Calu3 (cell line): ENCODE results near the gene RNF130. TPM values are rescaled to one million over a fixed set of nuclear protein-coding genes. Genes with fewer than 3 reads are reported as not detected.

Experiments
- BruUV-seq: library from RNA; stranded (reverse); fragments of 400-500 nt; replicated peaks from 2 replicates; lab custom pipeline; 2021; lab: Mats Ljungman, UMichigan
- CTCF ChIA-PET: fragments of 300-600 bp; sonication (Branson Sonifier 250); formaldehyde crosslinking; loops from one replicate; lab custom pipeline; 2022; ENCODE audit warnings: antibody characterized with exemption; lab: Charles Lee
- DNase-seq: peaks from one replicate; pipeline ENCODE4 v3.0.0; 2022
- H3K27ac Mint-ChIP-seq: one replicate; pipeline ENCODE4 v1.8.0; 2022; ENCODE audit warnings: mixed read lengths; ENCODE audit not compliant: unreplicated experiment
- H3K27me3 Mint-ChIP-seq: one replicate; pipeline ENCODE4 v1.8.0; 2022; ENCODE audit warnings: mixed read lengths; ENCODE audit not compliant: unreplicated experiment
- H3K36me3 Mint-ChIP-seq: one replicate; pipeline ENCODE4 v1.8.0; 2022; ENCODE audit warnings: mild to moderate bottlenecking, moderate library complexity, mixed read lengths; ENCODE audit not compliant: insufficient read depth, unreplicated experiment
- H3K4me1 Mint-ChIP-seq: one replicate; pipeline ENCODE4 v1.8.0; 2022; ENCODE audit warnings: mild to moderate bottlenecking, low read depth, mixed read lengths; ENCODE audit not compliant: unreplicated experiment
- H3K4me3 Mint-ChIP-seq: one replicate; pipeline ENCODE4 v1.8.0; 2022; ENCODE audit warnings: mild to moderate bottlenecking, low read depth, moderate library complexity, mixed read lengths; ENCODE audit not compliant: unreplicated experiment
- H3K9me3 Mint-ChIP-seq: one replicate; pipeline ENCODE4 v1.8.0; 2022; ENCODE audit warnings: low read depth, mixed read lengths; ENCODE audit not compliant: unreplicated experiment
- CTCF ChIP-seq: fragments of 200-600 bp; IDR thresholded peaks from one replicate; pipeline ENCODE4 v1.8.0; 2022; ENCODE audit warnings: antibody characterized with exemption; ENCODE audit not compliant: unreplicated experiment
- intact Hi-C: fragments of 100-400 bp; cut with micrococcal nuclease; formaldehyde crosslinking; loops from one replicate; pipeline ENCODE4 v1.10.0; 2022; ENCODE audit not compliant: unreplicated experiment
- total RNA-seq: library from RNA; stranded (reverse); gene quantifications from 2 replicates; pipeline ENCODE4 v1.2.3, GENCODE V29; 2022

The RNF130 gene
- total RNA-seq, 1 experiment from 2014 or later, result 34.0 TPM

GRCh38 chr5:179919487-179920060, 152.0 kb downstream of the RNF130 start:
- DNase-seq, result no peak
- Mint-ChIP-seq H3K4me1 (no peaks in the 10 kb centered on the region), H3K27ac (no peak overlapping the region), H3K9me3 (no peaks in the 10 kb centered on the region), H3K36me3 (no peaks in the 10 kb centered on the region), H3K4me3 (no peak overlapping the region), H3K27me3 (peaks cover 33% of the 10 kb centered on the region)
- intact Hi-C loops, result loop anchor here (10.0 kb wide), 1 partner anchor 165 kb away; no protein-coding TSS in a partner anchor
- CTCF ChIA-PET, result no interaction called here
- TF ChIP-seq CTCF, result no peak
- no TSS peak for BruUV-seq

- peaks cover 33% of the 10 kb centered on the region for H3K27me3 Mint-ChIP-seq
- BruUV-seq, result no TSS peak
- intact Hi-C loops, result loop anchor here (10.0 kb wide), 1 partner anchor 166 kb away; no protein-coding TSS in a partner anchor
- no peak for DNase-seq
- H3K36me3 Mint-ChIP-seq, result no peaks in the 10 kb centered on the region
- CTCF ChIA-PET, result interaction anchor here (0.6 kb wide), 1 partner anchor 884 kb away, joined by 7 read pairs; the partner anchor contains the start of gene MGAT1
- no peak overlapping the region for H3K27ac Mint-ChIP-seq
- H3K4me3 Mint-ChIP-seq, result no peak overlapping the region
- H3K9me3 Mint-ChIP-seq, result no peaks in the 10 kb centered on the region
- peaks cover 5% of the 10 kb centered on the region for H3K4me1 Mint-ChIP-seq
- TF ChIP-seq CTCF, result no peak
These were observed 152.6 kb downstream of the RNF130 start for GRCh38 chr5:179918742-179919486.

- peaks cover 11% of the 10 kb centered on the region for H3K4me1 Mint-ChIP-seq
- BruUV-seq, result no TSS peak
- CTCF ChIA-PET, result no interaction called here
- H3K27me3 Mint-ChIP-seq, result peaks cover 33% of the 10 kb centered on the region
- H3K36me3 Mint-ChIP-seq, result no peaks in the 10 kb centered on the region
- TF ChIP-seq CTCF, result no peak
- H3K27ac Mint-ChIP-seq, result no peak overlapping the region
- no peak overlapping the region for H3K4me3 Mint-ChIP-seq
- DNase-seq, result no peak
- intact Hi-C loops, result loop anchor here (10.0 kb wide), 1 partner anchor 168 kb away; no protein-coding TSS in a partner anchor
- no peaks in the 10 kb centered on the region for H3K9me3 Mint-ChIP-seq
These were observed 155.0 kb downstream of the RNF130 start for GRCh38 chr5:179916523-179916922.

DNA sequence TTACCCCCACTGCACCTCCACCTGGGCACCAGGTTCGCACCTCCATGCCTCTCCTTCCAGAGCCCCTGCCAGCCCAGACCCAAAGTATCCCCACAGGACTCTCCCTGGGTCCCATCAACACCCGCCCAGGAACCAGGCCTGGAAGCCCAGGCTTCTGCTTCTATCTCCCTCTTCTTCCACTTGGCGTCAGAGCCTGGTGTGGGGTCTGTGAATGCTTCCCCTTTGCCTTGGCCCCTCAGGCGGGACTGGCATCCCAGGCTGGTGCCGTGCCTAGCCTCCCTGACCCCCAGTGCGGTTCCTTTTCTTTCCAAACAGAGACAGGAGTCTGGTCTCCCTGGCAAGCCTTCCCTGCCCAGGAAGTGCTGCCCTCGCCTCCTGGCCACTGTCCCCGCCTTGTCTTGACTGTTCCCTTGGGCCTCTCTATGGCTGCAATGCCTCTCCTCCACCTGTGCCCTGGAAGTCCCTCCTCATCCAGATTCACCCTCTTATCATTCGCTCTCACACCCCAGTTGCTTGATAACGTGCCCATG, 156.1 kb downstream of the RNF130 start:
- H3K27ac Mint-ChIP-seq, result no peak overlapping the region
- H3K9me3 Mint-ChIP-seq, result no peaks in the 10 kb centered on the region
- H3K36me3 Mint-ChIP-seq, result no peaks in the 10 kb centered on the region
- H3K4me3 Mint-ChIP-seq, result no peak overlapping the region
- CTCF ChIA-PET, result no interaction called here
- intact Hi-C loops, result loop anchor here (10.0 kb wide), 1 partner anchor 169 kb away; no protein-coding TSS in a partner anchor
- DNase-seq, result no peak
- no TSS peak for BruUV-seq
- peaks cover 33% of the 10 kb centered on the region for H3K27me3 Mint-ChIP-seq
- no peak for TF ChIP-seq CTCF
- peaks cover 11% of the 10 kb centered on the region for H3K4me1 Mint-ChIP-seq
